Measurements from ENCODE around the gene CRYL1. TPM values are rescaled to one million over a fixed set of nuclear protein-coding genes. Genes with fewer than 3 reads are reported as not detected.

The CRYL1 gene
- total RNA-seq, 1 experiment from 2014 or later = 2.9 TPM

DNA sequence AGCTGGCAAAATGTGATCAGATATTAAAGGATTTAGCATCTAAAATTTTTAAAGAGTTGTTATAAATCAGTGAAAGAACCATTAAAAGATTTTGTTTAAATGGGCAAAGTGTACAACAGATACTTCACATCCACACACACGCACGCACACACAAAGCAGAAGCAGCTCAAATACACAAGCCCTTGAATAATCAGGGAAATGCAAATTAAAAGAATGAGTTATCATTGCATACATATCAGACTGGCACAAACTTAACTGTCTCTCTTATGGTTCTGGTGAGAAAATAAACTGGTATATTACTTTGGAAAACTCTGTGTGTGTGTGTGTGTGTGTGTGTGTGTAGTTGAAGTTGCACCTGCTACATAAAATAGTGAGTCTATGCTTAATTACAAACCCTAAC lies 59.3 kb downstream of the CRYL1 start:
- Mint-ChIP-seq H3K4me1 (peaks cover 17% of the 10 kb centered on the region), H3K4me3 (no peak overlapping the region), H3K27ac (no peak overlapping the region), H3K27me3 (ENCODE audit: low read depth) (no peaks in the 10 kb centered on the region), H3K9me3 (no peaks in the 10 kb centered on the region), H3K36me3 (no peaks in the 10 kb centered on the region)
- no peak for DNase-seq (ENCODE audit: low spot score)
- TF ChIP-seq CREB1 (CRISPR knock-in tag; IDR thresholded peaks at IDR 0.05) = no peak
- TF ChIP-seq, protein P1, sequence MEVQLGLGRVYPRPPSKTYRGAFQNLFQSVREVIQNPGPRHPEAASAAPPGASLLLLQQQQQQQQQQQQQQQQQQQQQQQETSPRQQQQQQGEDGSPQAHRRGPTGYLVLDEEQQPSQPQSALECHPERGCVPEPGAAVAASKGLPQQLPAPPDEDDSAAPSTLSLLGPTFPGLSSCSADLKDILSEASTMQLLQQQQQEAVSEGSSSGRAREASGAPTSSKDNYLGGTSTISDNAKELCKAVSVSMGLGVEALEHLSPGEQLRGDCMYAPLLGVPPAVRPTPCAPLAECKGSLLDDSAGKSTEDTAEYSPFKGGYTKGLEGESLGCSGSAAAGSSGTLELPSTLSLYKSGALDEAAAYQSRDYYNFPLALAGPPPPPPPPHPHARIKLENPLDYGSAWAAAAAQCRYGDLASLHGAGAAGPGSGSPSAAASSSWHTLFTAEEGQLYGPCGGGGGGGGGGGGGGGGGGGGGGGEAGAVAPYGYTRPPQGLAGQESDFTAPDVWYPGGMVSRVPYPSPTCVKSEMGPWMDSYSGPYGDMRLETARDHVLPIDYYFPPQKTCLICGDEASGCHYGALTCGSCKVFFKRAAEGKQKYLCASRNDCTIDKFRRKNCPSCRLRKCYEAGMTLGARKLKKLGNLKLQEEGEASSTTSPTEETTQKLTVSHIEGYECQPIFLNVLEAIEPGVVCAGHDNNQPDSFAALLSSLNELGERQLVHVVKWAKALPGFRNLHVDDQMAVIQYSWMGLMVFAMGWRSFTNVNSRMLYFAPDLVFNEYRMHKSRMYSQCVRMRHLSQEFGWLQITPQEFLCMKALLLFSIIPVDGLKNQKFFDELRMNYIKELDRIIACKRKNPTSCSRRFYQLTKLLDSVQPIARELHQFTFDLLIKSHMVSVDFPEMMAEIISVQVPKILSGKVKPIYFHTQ (CRISPR knock-in tag; IDR thresholded peaks at IDR 0.05) = no peak
- TF ChIP-seq KAT7 (CRISPR knock-in tag; IDR thresholded peaks at IDR 0.05; ENCODE audit: borderline replicate concordance) = no peak
- TF ChIP-seq JUN (CRISPR knock-in tag; IDR thresholded peaks at IDR 0.05) = no peak
- TF ChIP-seq, protein P2, sequence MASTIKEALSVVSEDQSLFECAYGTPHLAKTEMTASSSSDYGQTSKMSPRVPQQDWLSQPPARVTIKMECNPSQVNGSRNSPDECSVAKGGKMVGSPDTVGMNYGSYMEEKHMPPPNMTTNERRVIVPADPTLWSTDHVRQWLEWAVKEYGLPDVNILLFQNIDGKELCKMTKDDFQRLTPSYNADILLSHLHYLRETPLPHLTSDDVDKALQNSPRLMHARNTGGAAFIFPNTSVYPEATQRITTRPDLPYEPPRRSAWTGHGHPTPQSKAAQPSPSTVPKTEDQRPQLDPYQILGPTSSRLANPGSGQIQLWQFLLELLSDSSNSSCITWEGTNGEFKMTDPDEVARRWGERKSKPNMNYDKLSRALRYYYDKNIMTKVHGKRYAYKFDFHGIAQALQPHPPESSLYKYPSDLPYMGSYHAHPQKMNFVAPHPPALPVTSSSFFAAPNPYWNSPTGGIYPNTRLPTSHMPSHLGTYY (CRISPR knock-in tag; IDR thresholded peaks at IDR 0.05) = no peak
- TF ChIP-seq ZNF138 (CRISPR knock-in tag; conservative IDR thresholded peaks at IDR 0.05) = no peak
- no peak for TF ChIP-seq RORB (CRISPR knock-in tag; IDR thresholded peaks at IDR 0.05)
- CTCF ChIA-PET = no interaction called here
- POLR2A ChIA-PET = no interaction called here
- no peak for ATAC-seq

DNA sequence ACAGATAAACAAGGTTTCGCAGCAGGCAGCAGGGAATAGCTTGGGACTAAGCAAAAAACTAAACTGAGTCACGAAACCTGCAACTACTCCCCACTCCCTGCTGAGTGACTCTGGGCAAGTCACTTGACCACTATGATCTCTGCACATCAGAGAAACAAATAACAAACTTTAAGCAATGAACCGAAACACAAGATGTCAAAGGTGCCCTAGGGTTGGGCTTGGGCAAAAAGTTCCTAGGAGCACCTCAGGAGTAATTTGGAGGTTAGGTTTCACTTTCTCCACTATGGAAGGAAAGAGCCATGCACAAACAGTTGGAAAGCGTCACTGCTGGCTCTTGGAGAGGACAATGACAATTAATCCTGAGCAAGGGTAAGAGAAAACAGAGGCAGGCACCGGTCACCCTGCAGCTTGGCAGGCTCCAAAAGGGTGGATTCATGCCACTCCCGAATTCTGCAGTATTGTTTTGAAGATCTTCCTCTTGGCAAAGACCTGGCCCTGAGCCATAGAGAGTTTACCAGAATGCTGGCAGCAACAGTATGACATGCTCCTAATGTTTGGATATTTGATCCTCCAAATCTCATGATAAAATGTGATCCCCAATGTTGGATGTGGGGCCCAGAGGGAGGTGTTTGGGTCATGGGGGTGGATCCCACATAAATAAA lies 60.3 kb downstream of the CRYL1 start:
- POLR2A ChIA-PET = no interaction called here
- DNase-seq (ENCODE audit: low spot score) (no peak), ATAC-seq (no peak)
- no peaks in the 10 kb centered on the region for H3K27me3 Mint-ChIP-seq (ENCODE audit: low read depth)
- no peak overlapping the region for H3K4me3 Mint-ChIP-seq
- H3K9me3 Mint-ChIP-seq = no peaks in the 10 kb centered on the region
- CTCF ChIA-PET = no interaction called here
- no peak overlapping the region for H3K27ac Mint-ChIP-seq
- H3K4me1 Mint-ChIP-seq = peaks cover 24% of the 10 kb centered on the region
- no peaks in the 10 kb centered on the region for H3K36me3 Mint-ChIP-seq
- TF ChIP-seq, protein P3, sequence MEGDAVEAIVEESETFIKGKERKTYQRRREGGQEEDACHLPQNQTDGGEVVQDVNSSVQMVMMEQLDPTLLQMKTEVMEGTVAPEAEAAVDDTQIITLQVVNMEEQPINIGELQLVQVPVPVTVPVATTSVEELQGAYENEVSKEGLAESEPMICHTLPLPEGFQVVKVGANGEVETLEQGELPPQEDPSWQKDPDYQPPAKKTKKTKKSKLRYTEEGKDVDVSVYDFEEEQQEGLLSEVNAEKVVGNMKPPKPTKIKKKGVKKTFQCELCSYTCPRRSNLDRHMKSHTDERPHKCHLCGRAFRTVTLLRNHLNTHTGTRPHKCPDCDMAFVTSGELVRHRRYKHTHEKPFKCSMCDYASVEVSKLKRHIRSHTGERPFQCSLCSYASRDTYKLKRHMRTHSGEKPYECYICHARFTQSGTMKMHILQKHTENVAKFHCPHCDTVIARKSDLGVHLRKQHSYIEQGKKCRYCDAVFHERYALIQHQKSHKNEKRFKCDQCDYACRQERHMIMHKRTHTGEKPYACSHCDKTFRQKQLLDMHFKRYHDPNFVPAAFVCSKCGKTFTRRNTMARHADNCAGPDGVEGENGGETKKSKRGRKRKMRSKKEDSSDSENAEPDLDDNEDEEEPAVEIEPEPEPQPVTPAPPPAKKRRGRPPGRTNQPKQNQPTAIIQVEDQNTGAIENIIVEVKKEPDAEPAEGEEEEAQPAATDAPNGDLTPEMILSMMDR (IDR thresholded peaks at IDR 0.05) = no peak
- TF ChIP-seq, protein P4, sequence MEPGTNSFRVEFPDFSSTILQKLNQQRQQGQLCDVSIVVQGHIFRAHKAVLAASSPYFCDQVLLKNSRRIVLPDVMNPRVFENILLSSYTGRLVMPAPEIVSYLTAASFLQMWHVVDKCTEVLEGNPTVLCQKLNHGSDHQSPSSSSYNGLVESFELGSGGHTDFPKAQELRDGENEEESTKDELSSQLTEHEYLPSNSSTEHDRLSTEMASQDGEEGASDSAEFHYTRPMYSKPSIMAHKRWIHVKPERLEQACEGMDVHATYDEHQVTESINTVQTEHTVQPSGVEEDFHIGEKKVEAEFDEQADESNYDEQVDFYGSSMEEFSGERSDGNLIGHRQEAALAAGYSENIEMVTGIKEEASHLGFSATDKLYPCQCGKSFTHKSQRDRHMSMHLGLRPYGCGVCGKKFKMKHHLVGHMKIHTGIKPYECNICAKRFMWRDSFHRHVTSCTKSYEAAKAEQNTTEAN (CRISPR knock-in tag; IDR thresholded peaks at IDR 0.05) = no peak
- TF ChIP-seq, protein P5, sequence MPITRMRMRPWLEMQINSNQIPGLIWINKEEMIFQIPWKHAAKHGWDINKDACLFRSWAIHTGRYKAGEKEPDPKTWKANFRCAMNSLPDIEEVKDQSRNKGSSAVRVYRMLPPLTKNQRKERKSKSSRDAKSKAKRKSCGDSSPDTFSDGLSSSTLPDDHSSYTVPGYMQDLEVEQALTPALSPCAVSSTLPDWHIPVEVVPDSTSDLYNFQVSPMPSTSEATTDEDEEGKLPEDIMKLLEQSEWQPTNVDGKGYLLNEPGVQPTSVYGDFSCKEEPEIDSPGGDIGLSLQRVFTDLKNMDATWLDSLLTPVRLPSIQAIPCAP (CRISPR knock-in tag; IDR thresholded peaks at IDR 0.05) = no peak
- no peak for TF ChIP-seq HMGA2 (CRISPR knock-in tag; IDR thresholded peaks at IDR 0.05)
- TF ChIP-seq EMX1 (CRISPR knock-in tag; IDR thresholded peaks at IDR 0.05) = no peak
- TF ChIP-seq FOXJ3 (CRISPR knock-in tag; IDR thresholded peaks at IDR 0.05; ENCODE audit: borderline replicate concordance) = no peak
- no peak for TF ChIP-seq ZNF423 (CRISPR knock-in tag; IDR thresholded peaks at IDR 0.05)
- TF ChIP-seq NFATC4 (CRISPR knock-in tag; IDR thresholded peaks at IDR 0.05) = no peak
- TF ChIP-seq ETV6 (CRISPR knock-in tag; IDR thresholded peaks at IDR 0.05) = no peak
- no peak for TF ChIP-seq NR1H2 (CRISPR knock-in tag; IDR thresholded peaks at IDR 0.05)
- no peak for TF ChIP-seq SP1 (CRISPR knock-in tag; conservative IDR thresholded peaks at IDR 0.05)
- TF ChIP-seq, protein P6, sequence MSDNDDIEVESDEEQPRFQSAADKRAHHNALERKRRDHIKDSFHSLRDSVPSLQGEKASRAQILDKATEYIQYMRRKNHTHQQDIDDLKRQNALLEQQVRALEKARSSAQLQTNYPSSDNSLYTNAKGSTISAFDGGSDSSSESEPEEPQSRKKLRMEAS (CRISPR knock-in tag; IDR thresholded peaks at IDR 0.05) = no peak
- no peak for TF ChIP-seq OVOL2 (CRISPR knock-in tag; IDR thresholded peaks at IDR 0.05; ENCODE audit: borderline replicate concordance)
- TF ChIP-seq ATF1 (CRISPR knock-in tag; IDR thresholded peaks at IDR 0.05) = no peak
- TF ChIP-seq, protein P7, sequence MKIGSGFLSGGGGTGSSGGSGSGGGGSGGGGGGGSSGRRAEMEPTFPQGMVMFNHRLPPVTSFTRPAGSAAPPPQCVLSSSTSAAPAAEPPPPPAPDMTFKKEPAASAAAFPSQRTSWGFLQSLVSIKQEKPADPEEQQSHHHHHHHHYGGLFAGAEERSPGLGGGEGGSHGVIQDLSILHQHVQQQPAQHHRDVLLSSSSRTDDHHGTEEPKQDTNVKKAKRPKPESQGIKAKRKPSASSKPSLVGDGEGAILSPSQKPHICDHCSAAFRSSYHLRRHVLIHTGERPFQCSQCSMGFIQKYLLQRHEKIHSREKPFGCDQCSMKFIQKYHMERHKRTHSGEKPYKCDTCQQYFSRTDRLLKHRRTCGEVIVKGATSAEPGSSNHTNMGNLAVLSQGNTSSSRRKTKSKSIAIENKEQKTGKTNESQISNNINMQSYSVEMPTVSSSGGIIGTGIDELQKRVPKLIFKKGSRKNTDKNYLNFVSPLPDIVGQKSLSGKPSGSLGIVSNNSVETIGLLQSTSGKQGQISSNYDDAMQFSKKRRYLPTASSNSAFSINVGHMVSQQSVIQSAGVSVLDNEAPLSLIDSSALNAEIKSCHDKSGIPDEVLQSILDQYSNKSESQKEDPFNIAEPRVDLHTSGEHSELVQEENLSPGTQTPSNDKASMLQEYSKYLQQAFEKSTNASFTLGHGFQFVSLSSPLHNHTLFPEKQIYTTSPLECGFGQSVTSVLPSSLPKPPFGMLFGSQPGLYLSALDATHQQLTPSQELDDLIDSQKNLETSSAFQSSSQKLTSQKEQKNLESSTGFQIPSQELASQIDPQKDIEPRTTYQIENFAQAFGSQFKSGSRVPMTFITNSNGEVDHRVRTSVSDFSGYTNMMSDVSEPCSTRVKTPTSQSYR (CRISPR knock-in tag; IDR thresholded peaks at IDR 0.05) = no peak
- TF ChIP-seq, protein P1 (CRISPR knock-in tag; IDR thresholded peaks at IDR 0.05) = no peak

All from WTC11 (cell line).